SK-N-SH (cell line): Measurements from ENCODE around the gene ADD2. TPM values are rescaled to one million over a fixed set of nuclear protein-coding genes. Genes with fewer than 3 reads are reported as not detected.

Experiments
- CTCF ChIA-PET: fragments of 300-600, 350-600 bp; formaldehyde crosslinking; extraction: SDS; loops from one replicate; lab custom pipeline; 2021; lab: Yijun Ruan, JAX
- POLR2A ChIA-PET: fragments of 350-600 bp; sonication (Branson Sonifier 250); formaldehyde crosslinking; extraction: SDS; loops from one replicate; lab custom pipeline; 2020; ENCODE audit warnings: antibody characterized with exemption, inconsistent platforms; lab: Yijun Ruan, JAX
- DNase-seq: peaks from one replicate; pipeline ENCODE4 v3.0.0; 2012
- H2AFZ ChIP-seq: fragments of 200-600 bp; sonication (generic); 2 replicates; pipeline ENCODE4 v1.8.1; 2016; ENCODE audit warnings: antibody characterized with exemption, mild to moderate bottlenecking, low read depth
- H3F3A ChIP-seq: fragments of 200-600 bp; sonication (generic); replicated peaks from 2 replicates; pipeline ENCODE3; 2016; ENCODE audit warnings: antibody characterized with exemption, mild to moderate bottlenecking; ENCODE audit not compliant: insufficient read depth
- H3K27ac ChIP-seq, 2 experiments: fragments of 200-500 bp in 1 of 2; fragments of 200-600 bp in 1 of 2; sonication (Bioruptor generic) in 1 of 2; sonication (generic), shearing (Covaris generic) in 1 of 2; 2 replicates each; pipeline versions ENCODE4 v1.5.1 to v1.6.1; 2014 to 2016; ENCODE audit warnings: low read depth in 2 of 2, inconsistent platforms in 1 of 2, low read length in 1 of 2, mild to moderate bottlenecking in 1 of 2, mixed read lengths in 1 of 2
- H3K27me3 ChIP-seq: fragments of 200-600 bp; sonication (generic), shearing (Covaris generic); 2 replicates; pipeline ENCODE4 v1.6.1; 2016; ENCODE audit warnings: mixed run types; ENCODE audit not compliant: insufficient read depth
- H3K36me3 ChIP-seq, 2 experiments: fragments of 200-500 bp in 1 of 2; fragments of 200-600 bp in 1 of 2; sonication (Bioruptor generic) in 1 of 2; sonication (generic) in 1 of 2; replicated peaks in 1 of 2; 2 replicates each; pipeline versions ENCODE3 to v1.5.1; 2014 to 2016; ENCODE audit warnings: low read length in 1 of 2, mild to moderate bottlenecking in 1 of 2; ENCODE audit not compliant: insufficient read depth in 2 of 2, control insufficient read depth in 1 of 2
- H3K4me1 ChIP-seq, 2 experiments: fragments of 200-500 bp in 1 of 2; fragments of 200-600 bp in 1 of 2; sonication (Bioruptor generic) in 1 of 2; sonication (generic), shearing (Covaris generic) in 1 of 2; 2 replicates each; pipeline versions ENCODE4 v1.5.1 to v1.6.1; 2014 to 2016; ENCODE audit warnings: low read depth in 1 of 2, low read length in 1 of 2, mixed run types in 1 of 2; ENCODE audit not compliant: insufficient read depth in 2 of 2, control insufficient read depth in 1 of 2
- H3K4me2 ChIP-seq: fragments of 200-600 bp; sonication (generic), shearing (Covaris generic); 2 replicates; pipeline ENCODE4 v1.6.1; 2017; ENCODE audit warnings: mixed run types
- H3K4me3 ChIP-seq, 2 experiments: fragments of 200-500 bp in 1 of 2; fragments of 200-600 bp in 1 of 2; sonication (Bioruptor generic) in 1 of 2; sonication (generic), shearing (Covaris generic) in 1 of 2; 2 replicates each; pipeline versions ENCODE4 v1.5.1 to v1.8.1; 2014 to 2016; ENCODE audit warnings: low read depth in 2 of 2, inconsistent platforms in 1 of 2, low read length in 1 of 2, mild to moderate bottlenecking in 1 of 2, mixed read lengths in 1 of 2, moderate library complexity in 1 of 2
- H3K79me2 ChIP-seq: fragments of 200-600 bp; sonication (generic); 2 replicates; pipeline ENCODE4 v1.8.1; 2017; ENCODE audit warnings: mild to moderate bottlenecking; ENCODE audit not compliant: insufficient read depth
- H3K9ac ChIP-seq: fragments of 200-600 bp; sonication (generic); 2 replicates; pipeline ENCODE4 v1.6.1; 2017; ENCODE audit warnings: mixed run types
- H3K9me2 ChIP-seq: fragments of 200-600 bp; sonication (generic); 2 replicates; pipeline ENCODE4 v1.6.1; 2017; ENCODE audit warnings: mixed run types
- H3K9me3 ChIP-seq: fragments of 200-600 bp; sonication (generic); 2 replicates; pipeline ENCODE4 v1.6.1; 2017; ENCODE audit warnings: mixed run types, mild to moderate bottlenecking, moderate library complexity
- H4K20me1 ChIP-seq: fragments of 200-600 bp; sonication (generic); 2 replicates; pipeline ENCODE4 v1.6.1; 2017; ENCODE audit warnings: mild to moderate bottlenecking, mixed run types; ENCODE audit not compliant: insufficient read depth
- EP300 ChIP-seq, 2 experiments: IDR thresholded peaks; 2 replicates each; pipeline versions ENCODE4 v1.4.0 to v1.6.1; 2012; ENCODE audit warnings: borderline replicate concordance in 1 of 2, low read depth in 1 of 2, low read length in 1 of 2
- FOSL2 ChIP-seq: IDR thresholded peaks from 2 replicates; pipeline ENCODE4 v1.4.0; 2012; ENCODE audit warnings: low read depth, mild to moderate bottlenecking, moderate library complexity, borderline replicate concordance
- GATA2 ChIP-seq: sonication (generic); formaldehyde crosslinking; IDR thresholded peaks from 2 replicates; pipeline ENCODE4 v1.5.0; 2020; ENCODE audit warnings: mild to moderate bottlenecking, missing genetic modification reagents
- JUND ChIP-seq: IDR thresholded peaks from 2 replicates; pipeline ENCODE4 v1.4.0; 2012
- MEF2A ChIP-seq: IDR thresholded peaks from 2 replicates; pipeline ENCODE4 v1.4.0; 2012; ENCODE audit warnings: low read depth, borderline replicate concordance
- MXI1 ChIP-seq: IDR thresholded peaks from 2 replicates; pipeline ENCODE4 v1.6.1; 2012; ENCODE audit warnings: mild to moderate bottlenecking, low read depth, low read length, improper control_type of control experiment
- PBX3 ChIP-seq: IDR thresholded peaks from 2 replicates; pipeline ENCODE4; 2012
- RAD21 ChIP-seq: IDR thresholded peaks from 2 replicates; pipeline ENCODE4 v1.6.1; 2012; ENCODE audit warnings: mild to moderate bottlenecking, low read length
- REST ChIP-seq: IDR thresholded peaks from 2 replicates; pipeline ENCODE4 v1.6.1; 2012; ENCODE audit warnings: mild to moderate bottlenecking, low read depth, low read length, moderate library complexity
- RFX5 ChIP-seq: IDR thresholded peaks from 2 replicates; pipeline ENCODE4 v1.6.1; 2012; ENCODE audit warnings: mild to moderate bottlenecking, improper control_type of control experiment, low read length
- TCF12 ChIP-seq: IDR thresholded peaks from 2 replicates; pipeline ENCODE4 v1.4.0; 2012
- polyA plus RNA-seq, 3 experiments: library from polyadenylated mRNA; depleted of rRNA; stranded (reverse); fragments of >200 nt; gene quantifications; 2 replicates each; pipeline ENCODE4 v1.2.3, GENCODE V29; 2012
- TF ChIP-seq, protein P1 (sequence below): fragments of 150-350 bp; IDR thresholded peaks from 2 replicates; pipeline ENCODE4 v1.6.1; 2017; ENCODE audit warnings: antibody characterized with exemption, low read length, low read depth, borderline replicate concordance
- TF ChIP-seq, protein P2 (sequence below): IDR thresholded peaks from 2 replicates; pipeline ENCODE4 v1.4.0; 2012; ENCODE audit warnings: low read depth, borderline replicate concordance

ADD2 gene
- polyA plus RNA-seq, 1 of the 3 experiments (the other 2 are of a cell fraction) = 0.30 TPM

GRCh38 chr2:70651014-70651413 lies 117.0 kb downstream of the ADD2 start:
- Histone ChIP-seq H3K4me3 (no peak overlapping the region), H3K27ac (no peak overlapping the region), H3K27me3 (peaks cover 12% of the 10 kb centered on the region; the same call in 1 of the 2 replicates), H3K79me2 (no peaks in the 10 kb centered on the region), H3K9ac (no peak overlapping the region), H3K4me1 (no peaks in the 10 kb centered on the region), H3F3A (no peaks in the 10 kb centered on the region), H3K4me2 (no peak overlapping the region), H2AFZ (no peak overlapping the region), H3K9me3 (no peaks in the 10 kb centered on the region), H4K20me1 (no peaks in the 10 kb centered on the region), H3K36me3 (no peaks in the 10 kb centered on the region), H3K9me2 (no peaks in the 10 kb centered on the region)
- ChIA-PET POLR2A (no interaction called here), CTCF (interaction anchor here (0.6 to 2.4 kb wide), 8 partner anchors 34 to 348 kb away, joined by 3 to 10 read pairs (median 3); partner anchors contain the start of genes ADD2 and FAM136A)
- no peak for DNase-seq
- TF ChIP-seq TCF12 (no peak), GATA2 (no peak), MXI1 (no peak), RAD21 (no peak), PBX3 (no peak), REST (no peak), MEF2A (no peak), EP300 (IDR thresholded peaks at IDR 0.05; ENCODE audit: borderline replicate concordance in 1 of 2, low read depth in 1 of 2, low read length in 1 of 2) (no peak), RFX5 (no peak), JUND (no peak), FOSL2 (no peak)
- TF ChIP-seq, protein P1, sequence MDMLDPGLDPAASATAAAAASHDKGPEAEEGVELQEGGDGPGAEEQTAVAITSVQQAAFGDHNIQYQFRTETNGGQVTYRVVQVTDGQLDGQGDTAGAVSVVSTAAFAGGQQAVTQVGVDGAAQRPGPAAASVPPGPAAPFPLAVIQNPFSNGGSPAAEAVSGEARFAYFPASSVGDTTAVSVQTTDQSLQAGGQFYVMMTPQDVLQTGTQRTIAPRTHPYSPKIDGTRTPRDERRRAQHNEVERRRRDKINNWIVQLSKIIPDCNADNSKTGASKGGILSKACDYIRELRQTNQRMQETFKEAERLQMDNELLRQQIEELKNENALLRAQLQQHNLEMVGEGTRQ = no peak
- TF ChIP-seq, protein P2, sequence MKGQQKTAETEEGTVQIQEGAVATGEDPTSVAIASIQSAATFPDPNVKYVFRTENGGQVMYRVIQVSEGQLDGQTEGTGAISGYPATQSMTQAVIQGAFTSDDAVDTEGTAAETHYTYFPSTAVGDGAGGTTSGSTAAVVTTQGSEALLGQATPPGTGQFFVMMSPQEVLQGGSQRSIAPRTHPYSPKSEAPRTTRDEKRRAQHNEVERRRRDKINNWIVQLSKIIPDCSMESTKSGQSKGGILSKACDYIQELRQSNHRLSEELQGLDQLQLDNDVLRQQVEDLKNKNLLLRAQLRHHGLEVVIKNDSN = no peak
